HCT116 (cell line): Measurements from ENCODE around the gene SEMA4D. TPM values are rescaled to one million over a fixed set of nuclear protein-coding genes. Genes with fewer than 3 reads are reported as not detected.

Source experiments
- ATAC-seq: fragments of 200-7000 bp; cut with Tn5 transposase; 2 replicates; pipeline ENCODE4 v1.9.1; 2020; ENCODE audit warnings: mild to moderate bottlenecking, moderate library complexity
- BruUV-seq: library from RNA; stranded (reverse); fragments of 400-500 nt; replicated peaks from 2 replicates; lab custom pipeline; 2021; lab: Mats Ljungman, UMichigan
- CTCF ChIA-PET: fragments of 300-600 bp; sonication (Branson Sonifier 250); formaldehyde crosslinking; loops from one replicate; lab custom pipeline; 2021; ENCODE audit warnings: antibody characterized with exemption; lab: Charles Lee
- POLR2A ChIA-PET: fragments of 300-600, 350-600 bp; sonication (Branson Sonifier 250); formaldehyde crosslinking; loops from one replicate; lab custom pipeline; 2021; ENCODE audit warnings: antibody characterized with exemption; lab: Charles Lee
- RAD21 ChIA-PET, 2 experiments: fragments of 300-600 bp; sonication (Branson Sonifier 250); formaldehyde crosslinking; loops; one replicate each; lab custom pipeline; 2023; ENCODE audit warnings: low total read pairs in 2 of 2; ENCODE audit not compliant: uncharacterized antibody in 2 of 2, unreplicated experiment in 2 of 2, low non-redundant PET in 1 of 2; lab: Charles Lee
- DNase-seq: peaks from one replicate; pipeline ENCODE4 v3.0.0-alpha.2; 2010; ENCODE audit warnings: low read depth, low spot score
- H2AFZ ChIP-seq: fragments of 200-600 bp; shearing (Covaris generic), sonication (generic); 2 replicates; pipeline ENCODE4 v1.6.1; 2017; ENCODE audit warnings: low read depth, mixed run types, mixed read lengths, antibody characterized with exemption, low read length; ENCODE audit not compliant: poor library complexity, severe bottlenecking
- H3K27ac ChIP-seq: 2 replicates; pipeline ENCODE4 v1.5.1; 2012; ENCODE audit warnings: low read depth, low read length
- H3K27me3 ChIP-seq: fragments of 200-600 bp; sonication (generic); 2 replicates; pipeline ENCODE4 v1.6.1; 2016; ENCODE audit warnings: mixed run types, low read length, mixed read lengths; ENCODE audit not compliant: insufficient read depth
- H3K36me3 ChIP-seq, 2 experiments: fragments of 200-500 bp in 1 of 2; fragments of 200-600 bp in 1 of 2; sonication (Bioruptor generic) in 1 of 2; sonication (generic) in 1 of 2; 2 replicates each; pipeline versions ENCODE4 v1.5.1 to v1.6.1; 2014 to 2016; ENCODE audit warnings: low read length in 2 of 2, inconsistent platforms in 1 of 2, mixed read lengths in 1 of 2, mixed run types in 1 of 2; ENCODE audit not compliant: insufficient read depth in 2 of 2, control insufficient read depth in 1 of 2
- H3K4me1 ChIP-seq, 2 experiments: fragments of 200-600 bp in 1 of 2; sonication (generic) in 1 of 2; 2 replicates each; pipeline versions ENCODE4 v1.5.1 to v1.6.1; 2012 to 2017; ENCODE audit warnings: low read length in 2 of 2, inconsistent platforms in 1 of 2, mild to moderate bottlenecking in 1 of 2, mixed read lengths in 1 of 2, mixed run types in 1 of 2, moderate library complexity in 1 of 2; ENCODE audit not compliant: insufficient read depth in 2 of 2, control insufficient read depth in 1 of 2
- H3K4me2 ChIP-seq: fragments of 200-600 bp; sonication (generic); 2 replicates; pipeline ENCODE4 v1.6.1; 2017; ENCODE audit warnings: mixed run types, low read length, mixed read lengths
- H3K4me3 ChIP-seq, 2 experiments: fragments of 200-600 bp in 1 of 2; sonication (generic) in 1 of 2; replicated peaks in 1 of 2; 2 replicates each; pipeline ENCODE4 v1.5.1; 2011 to 2016; ENCODE audit warnings: low read length in 2 of 2, control low read depth in 1 of 2, low read depth in 1 of 2, mild to moderate bottlenecking in 1 of 2, mixed read lengths in 1 of 2, mixed run types in 1 of 2
- H3K79me2 ChIP-seq: fragments of 200-600 bp; sonication (generic); 2 replicates; pipeline ENCODE4 v1.6.1; 2017; ENCODE audit warnings: mild to moderate bottlenecking, mixed run types, low read length, moderate library complexity, mixed read lengths; ENCODE audit not compliant: insufficient read depth
- H3K9ac ChIP-seq: fragments of 200-600 bp; sonication (generic); 2 replicates; pipeline ENCODE4 v1.6.1; 2016; ENCODE audit warnings: low read length, mixed read lengths
- H3K9me2 ChIP-seq: fragments of 200-600 bp; sonication (generic), shearing (Covaris generic); 2 replicates; pipeline ENCODE4 v1.6.1; 2017; ENCODE audit warnings: mixed run types, mild to moderate bottlenecking, moderate library complexity; ENCODE audit not compliant: insufficient read depth
- H3K9me3 ChIP-seq, 2 experiments: fragments of 200-500 bp in 1 of 2; fragments of 200-600 bp in 1 of 2; sonication (Bioruptor generic) in 1 of 2; sonication (generic) in 1 of 2; 2 replicates each; pipeline ENCODE4 v1.6.1; 2014 to 2017; ENCODE audit warnings: low read length in 2 of 2, mixed read lengths in 2 of 2, inconsistent platforms in 1 of 2, low read depth in 1 of 2, mild to moderate bottlenecking in 1 of 2, mixed run types in 1 of 2, moderate library complexity in 1 of 2; ENCODE audit not compliant: control insufficient read depth in 1 of 2, insufficient read depth in 1 of 2
- H4K20me1 ChIP-seq: fragments of 200-600 bp; sonication (generic), shearing (Covaris generic); 2 replicates; pipeline ENCODE4 v1.6.1; 2017; ENCODE audit warnings: mixed run types, mild to moderate bottlenecking, moderate library complexity; ENCODE audit not compliant: insufficient read depth
- ATF3 ChIP-seq: IDR thresholded peaks from 2 replicates; pipeline ENCODE4 v1.6.1; 2012
- CEBPB ChIP-seq: IDR thresholded peaks from 2 replicates; pipeline ENCODE4 v1.6.1; 2012; ENCODE audit warnings: low read depth
- EGR1 ChIP-seq: IDR thresholded peaks from 2 replicates; pipeline ENCODE4 v1.6.1; 2012; ENCODE audit warnings: low read depth
- EZH2 ChIP-seq: fragments of 200-600 bp; sonication (generic); IDR thresholded peaks from 2 replicates; pipeline ENCODE4 v1.6.1; 2017; ENCODE audit warnings: antibody characterized with exemption, mixed run types
- EZH2phosphoT487 ChIP-seq: fragments of 200-600 bp; IDR thresholded peaks from 2 replicates; pipeline ENCODE4 v1.6.1; 2018; ENCODE audit warnings: antibody characterized with exemption, borderline replicate concordance
- FOSL1 ChIP-seq: IDR thresholded peaks from 2 replicates; pipeline ENCODE4 v1.6.1; 2012; ENCODE audit warnings: low read depth
- JUND ChIP-seq: IDR thresholded peaks from 2 replicates; pipeline ENCODE4 v1.6.1; 2012
- MAX ChIP-seq: IDR thresholded peaks from 2 replicates; pipeline ENCODE4 v1.6.1; 2012
- POLR2AphosphoS5 ChIP-seq: IDR thresholded peaks from 2 replicates; pipeline ENCODE4 v1.6.1; 2011; ENCODE audit warnings: mild to moderate bottlenecking, low read depth, low read length, moderate library complexity
- RAD21 ChIP-seq: IDR thresholded peaks from 2 replicates; pipeline ENCODE4 v1.6.1; 2012; ENCODE audit warnings: low read depth, mild to moderate bottlenecking
- REST ChIP-seq: IDR thresholded peaks from 2 replicates; pipeline ENCODE4 v1.6.1; 2012; ENCODE audit warnings: low read depth
- SIN3A ChIP-seq: IDR thresholded peaks from 2 replicates; pipeline ENCODE4 v1.6.1; 2012; ENCODE audit warnings: low read depth
- SP1 ChIP-seq: IDR thresholded peaks from 2 replicates; pipeline ENCODE4 v1.6.1; 2012; ENCODE audit warnings: low read depth
- SRF ChIP-seq: IDR thresholded peaks from 2 replicates; pipeline ENCODE4 v1.6.1; 2012; ENCODE audit warnings: low read depth
- TCF7L2 ChIP-seq: IDR thresholded peaks from 2 replicates; pipeline ENCODE4 v1.7.0; 2011; ENCODE audit warnings: borderline replicate concordance, inconsistent platforms; ENCODE audit not compliant: insufficient read depth, insufficient read length; ENCODE audit errors: extremely low read depth
- ZNF274 ChIP-seq: fragments of 200-500 bp; sonication (Bioruptor generic); IDR thresholded peaks from 2 replicates; pipeline ENCODE4 v1.6.1; 2014; ENCODE audit warnings: mild to moderate bottlenecking, low read depth, low read length, inconsistent platforms
- intact Hi-C: fragments of 100-400 bp; cut with micrococcal nuclease; formaldehyde crosslinking; loops from 2 replicates; pipeline ENCODE4 v1.10.0; 2022
- total RNA-seq: library from RNA; stranded (reverse); gene quantifications from one replicate; pipeline ENCODE4 v1.2.1, GENCODE V29; 2021; ENCODE audit not compliant: unreplicated experiment

SEMA4D gene
- total RNA-seq, 1 experiment from 2014 or later: 32.0 TPM

- H4K20me1 ChIP-seq: no peaks in the 10 kb centered on the region
- CTCF ChIA-PET: no interaction called here
- peaks cover 10 to 15% of the 10 kb centered on the region in 2 experiments for H3K4me1 ChIP-seq
- H3K9me2 ChIP-seq: no peaks in the 10 kb centered on the region
- POLR2A ChIA-PET: no interaction called here
- no peak for TF ChIP-seq SRF
- TF ChIP-seq MAX: no peak
- no peaks in the 10 kb centered on the region; the same call in none of the 2 replicates for H3K27me3 ChIP-seq
- no peak overlapping the region for H3K27ac ChIP-seq
- no peaks in the 10 kb centered on the region for H3K9me3 ChIP-seq
- intact Hi-C loops: no loop called here
- H3K4me2 ChIP-seq: no peak overlapping the region
- no peaks in the 10 kb centered on the region for H3K36me3 ChIP-seq
- H3K9ac ChIP-seq: no peak overlapping the region
- no peak for DNase-seq
- peaks cover 7% of the 10 kb centered on the region for H3K79me2 ChIP-seq
- RAD21 ChIA-PET: no interaction called here
- H3K4me3 ChIP-seq: no peak overlapping the region
- BruUV-seq: no TSS peak
- H2AFZ ChIP-seq: no peak overlapping the region
- ATAC-seq: no peak
Measured at GRCh38 chr9:89501311-89501898, 3.5 kb upstream of the SEMA4D start.

GRCh38 chr9:89500008-89500407 lies 2.1 kb upstream of the SEMA4D start:
- Histone ChIP-seq H2AFZ (no peak overlapping the region), H3K9me2 (no peaks in the 10 kb centered on the region), H3K36me3 (no peaks in the 10 kb centered on the region), H3K9ac (no peak overlapping the region), H3K79me2 (peaks cover 17% of the 10 kb centered on the region), H4K20me1 (no peaks in the 10 kb centered on the region), H3K27ac (no peak overlapping the region), H3K4me3 (no peak overlapping the region), H3K9me3 (no peaks in the 10 kb centered on the region), H3K27me3 (no peaks in the 10 kb centered on the region; the same call in none of the 2 replicates), H3K4me2 (no peak overlapping the region), H3K4me1 (peaks cover 12 to 15% of the 10 kb centered on the region in 2 experiments)
- RAD21 ChIA-PET: no interaction called here
- POLR2A ChIA-PET: no interaction called here
- ATAC-seq (no peak), DNase-seq (no peak)
- no TSS peak for BruUV-seq
- CTCF ChIA-PET: no interaction called here
- intact Hi-C loops: no loop called here
- TF ChIP-seq EZH2 (no peak), ZNF274 (no peak), SP1 (no peak), SIN3A (no peak), CEBPB (no peak), REST (no peak), TCF7L2 (no peak), EGR1 (no peak), EZH2phosphoT487 (no peak), FOSL1 (no peak), RAD21 (no peak), POLR2AphosphoS5 (no peak), ATF3 (no peak), JUND (no peak)
